HUDEP-2 (cell line): ENCODE measurements around the gene SND1.

Experiments
- DNase-seq, 76 experiments: peaks; one replicate each; lab custom pipeline; 2025; ENCODE audit not compliant: unreplicated experiment in 76 of 76; lab: John Stamatoyannopoulos, UW

The SND1 gene

GRCh38 chr7:127764681-127765080 is 112.7 kb downstream of the SND1 start:
- no peak for DNase-seq

GRCh38 chr7:127765150-127765549 is 113.2 kb downstream of the SND1 start:
- no peak for DNase-seq

- no peak for DNase-seq
Observed at GRCh38 chr7:127766831-127767459, 115.0 kb downstream of the SND1 start.

- DNase-seq = no peak
Observed at GRCh38 chr7:127768241-127768640, 116.2 kb downstream of the SND1 start.

GRCh38 chr7:127769137-127769536 is 117.1 kb downstream of the SND1 start:
- DNase-seq = no peak

- no peak for DNase-seq
Observed at GRCh38 chr7:127769696-127770400, 117.9 kb downstream of the SND1 start.

- DNase-seq = no peak
Observed at GRCh38 chr7:127770885-127771284, 118.9 kb downstream of the SND1 start.

GRCh38 chr7:127771707-127772106 is 119.7 kb downstream of the SND1 start:
- no peak for DNase-seq

GRCh38 chr7:127776776-127777386 is 124.9 kb downstream of the SND1 start:
- no peak for DNase-seq

GRCh38 chr7:127780489-127780888 is 128.5 kb downstream of the SND1 start:
- no peak for DNase-seq

- no peak for DNase-seq
Observed at GRCh38 chr7:127781081-127781480, 129.1 kb downstream of the SND1 start.

GRCh38 chr7:127782075-127782474 is 130.1 kb downstream of the SND1 start:
- DNase-seq = peak in 2 of 76 experiments; percentile 3 to 8

GRCh38 chr7:127782654-127783559 is 130.9 kb downstream of the SND1 start:
- no peak for DNase-seq

GRCh38 chr7:127786184-127786583 is 134.2 kb downstream of the SND1 start:
- DNase-seq = no peak

GRCh38 chr7:127789031-127789430 is 137.0 kb downstream of the SND1 start:
- DNase-seq = no peak

- no peak for DNase-seq
Observed at GRCh38 chr7:127791446-127792189, 139.6 kb downstream of the SND1 start.

GRCh38 chr7:127792528-127793342 is 140.7 kb downstream of the SND1 start:
- DNase-seq = peak in 41 of 76 experiments; percentile 1 to 54 (median 23)

- no peak for DNase-seq
Observed at GRCh38 chr7:127793582-127793981, 141.6 kb downstream of the SND1 start.

- DNase-seq = no peak
Observed at GRCh38 chr7:127794136-127794535, 142.1 kb downstream of the SND1 start.
